K562 (cell line): Measurements from ENCODE around the gene ANKZF1. TPM values are rescaled to one million over a fixed set of nuclear protein-coding genes. Genes with fewer than 3 reads are reported as not detected.

Experiments
- CBFA2T3 ChIP-seq: fragments of 450-650 bp; IDR thresholded peaks from 2 replicates; pipeline ENCODE4 v1.6.1; 2017
- HDAC8 ChIP-seq: fragments of 450-650 bp; IDR thresholded peaks from 2 replicates; pipeline ENCODE4 v1.6.1; 2016; ENCODE audit warnings: mild to moderate bottlenecking, missing genetic modification characterization, moderate library complexity, missing compliant biosample characterization
- HNRNPLL ChIP-seq: fragments of 200-400 bp; formaldehyde crosslinking; IDR thresholded peaks from 2 replicates; pipeline ENCODE4 v1.6.1; 2017; ENCODE audit warnings: low read length, low read depth, mild to moderate bottlenecking; ENCODE audit not compliant: poor library complexity, severe bottlenecking
- HOXB6 ChIP-seq: fragments of 250-450 bp; sonication (Bioruptor Pico); IDR thresholded peaks from 2 replicates; pipeline ENCODE4 v1.5.1; 2022; ENCODE audit warnings: mild to moderate bottlenecking, borderline replicate concordance
- MTF1 ChIP-seq: fragments of 250-450 bp; sonication (Bioruptor Pico); IDR thresholded peaks from 2 replicates; pipeline ENCODE4 v1.9.0; 2021; ENCODE audit warnings: moderate library complexity, mild to moderate bottlenecking, inconsistent platforms, borderline replicate concordance
- NEUROD1 ChIP-seq: fragments of 150-350 bp; IDR thresholded peaks from 2 replicates; pipeline ENCODE4 v1.6.1; 2014; ENCODE audit warnings: borderline replicate concordance, low read length, low read depth; ENCODE audit not compliant: partially characterized antibody
- NR2C2 ChIP-seq, 2 experiments: fragments of 200-800 bp in 1 of 2; sonication (Bioruptor generic) in 1 of 2; sonication (generic) in 1 of 2; formaldehyde crosslinking in 1 of 2; IDR thresholded peaks; 2 replicates each; pipeline versions ENCODE4 v1.6.1 to v1.8.0; 2016 to 2022; ENCODE audit warnings: mild to moderate bottlenecking in 1 of 2, missing compliant biosample characterization in 1 of 2, missing genetic modification characterization in 1 of 2, missing genetic modification reagents in 1 of 2
- RBBP5 ChIP-seq: fragments of 200-600 bp; sonication (generic); IDR thresholded peaks from 2 replicates; pipeline ENCODE4 v1.6.1; 2012; ENCODE audit warnings: borderline replicate concordance, mild to moderate bottlenecking, low read length, control low read depth, inconsistent platforms; ENCODE audit not compliant: insufficient read depth, poor library complexity, severe bottlenecking
- SMAD2 ChIP-seq: fragments of 150-350 bp; IDR thresholded peaks from 2 replicates; pipeline ENCODE4 v1.6.1; 2014; ENCODE audit warnings: low read depth, mild to moderate bottlenecking, low read length
- SMARCE1 ChIP-seq: fragments of 450-650 bp; IDR thresholded peaks from 2 replicates; pipeline ENCODE4 v1.7.1; 2016; ENCODE audit warnings: mild to moderate bottlenecking
- SUPT5H ChIP-seq: fragments of 450-650 bp; IDR thresholded peaks from 2 replicates; pipeline ENCODE4 v1.6.1; 2016
- VEZF1 ChIP-seq: fragments of 200-800 bp; sonication (Bioruptor generic); IDR thresholded peaks from 2 replicates; pipeline ENCODE4 v1.6.1; 2017; ENCODE audit warnings: missing genetic modification characterization, missing compliant biosample characterization
- ZBED1 ChIP-seq: IDR thresholded peaks from 2 replicates; pipeline ENCODE4 v1.6.1; 2014
- ZNF175 ChIP-seq: fragments of 200-800 bp; sonication (Bioruptor generic); IDR thresholded peaks from 2 replicates; pipeline ENCODE4 v1.6.1; 2016; ENCODE audit warnings: low read depth, mild to moderate bottlenecking, missing genetic modification characterization, missing compliant biosample characterization
- ZNF24 ChIP-seq: fragments of 450-650 bp; IDR thresholded peaks from 2 replicates; pipeline ENCODE4 v1.6.1; 2016
- ZNF253 ChIP-seq: fragments of 250-450 bp; sonication (Bioruptor Pico); conservative IDR thresholded peaks from 2 replicates; pipeline ENCODE4 v1.6.1; 2021; ENCODE audit warnings: mild to moderate bottlenecking
- ZNF347 ChIP-seq: fragments of 450-650 bp; formaldehyde crosslinking; IDR thresholded peaks from 2 replicates; pipeline ENCODE4 v1.4.0; 2020; ENCODE audit warnings: low read depth, mild to moderate bottlenecking, moderate library complexity
- ZNF395 ChIP-seq: fragments of 200-800 bp; sonication (Bioruptor generic); IDR thresholded peaks from 2 replicates; pipeline ENCODE4 v1.6.1; 2017; ENCODE audit warnings: missing genetic modification characterization, missing compliant biosample characterization
- ZNF398 ChIP-seq: fragments of 250-450 bp; sonication (Bioruptor Pico); IDR thresholded peaks from 2 replicates; pipeline ENCODE4 v1.8.0; 2021; ENCODE audit warnings: moderate library complexity, mild to moderate bottlenecking, inconsistent platforms
- polyA plus RNA-seq, 8 experiments: library from polyadenylated mRNA; depleted of rRNA in 4 of 8; stranded (reverse) in 5 of 8; unstranded in 3 of 8; fragments of >200 nt; fragmentation: Nextera tagmentation in 2 of 8; fragmentation: Illumina TruSeq in 1 of 8; extraction: Ambion mirVana in 2 of 8; extraction: Trizol in 1 of 8; gene quantifications; 2 replicates each; pipeline versions ENCODE4 v1.2.1 to v1.2.3, GENCODE V29; 2011 to 2014; ENCODE audit warnings: inconsistent platforms in 1 of 8, missing spikeins in 1 of 8
- total RNA-seq, 7 experiments: library from RNA; depleted of rRNA in 6 of 7; stranded (reverse); fragments of >200 nt in 6 of 7; fragmentation: Illumina TruSeq in 2 of 7; extraction: Trizol in 2 of 7; gene quantifications; 2 replicates each; pipeline versions ENCODE4 v1.2.1 to v1.2.3, GENCODE V29; 2011 to 2021; ENCODE audit warnings: low replicate concordance in 1 of 7
- TF ChIP-seq, protein P1 (sequence below), 2 experiments: IDR thresholded peaks; 2 replicates each; pipeline ENCODE4 v1.6.1; 2012; ENCODE audit warnings: improper control_type of control experiment in 2 of 2, low read depth in 2 of 2, low read length in 2 of 2, borderline replicate concordance in 1 of 2

ANKZF1 gene
- total and polyA plus RNA-seq, 9 of the 15 experiments (the other 6 are each of a cell fraction or from before 2014, with no cell fraction given) = 3.1 to 60.6 (median 31.0) TPM

GRCh38 chr2:219229305-219230058 is at the start of gene ANKZF1, which contains the start of gene ATG9A (continued):
- TF ChIP-seq ZNF398 (CRISPR knock-in tag) (no peak), HDAC8 (tag) (0 out of 2 replicates have a peak, but pooled peaks have one; percentile 66), NR2C2 (CRISPR knock-in tag; IDR thresholded peaks at IDR 0.05) (no peak), NR2C2 (tag; IDR thresholded peaks at IDR 0.05) (no peak), ZNF347 (CRISPR knock-in tag) (no peak), ZNF253 (no peak), MTF1 (no peak), SMARCE1 (no peak), ZNF395 (CRISPR knock-in tag) (peak; percentile 93), SUPT5H (peak; percentile 82), ZNF175 (CRISPR knock-in tag) (peak; percentile 58), HNRNPLL (peak; percentile 62), RBBP5 (peak; percentile 59), NEUROD1 (peak; percentile 91), CBFA2T3 (no peak), VEZF1 (peak; percentile 38), HOXB6 (no peak), ZBED1 (no peak), SMAD2 (no peak), ZNF24 (no peak)
- TF ChIP-seq, protein P1, sequence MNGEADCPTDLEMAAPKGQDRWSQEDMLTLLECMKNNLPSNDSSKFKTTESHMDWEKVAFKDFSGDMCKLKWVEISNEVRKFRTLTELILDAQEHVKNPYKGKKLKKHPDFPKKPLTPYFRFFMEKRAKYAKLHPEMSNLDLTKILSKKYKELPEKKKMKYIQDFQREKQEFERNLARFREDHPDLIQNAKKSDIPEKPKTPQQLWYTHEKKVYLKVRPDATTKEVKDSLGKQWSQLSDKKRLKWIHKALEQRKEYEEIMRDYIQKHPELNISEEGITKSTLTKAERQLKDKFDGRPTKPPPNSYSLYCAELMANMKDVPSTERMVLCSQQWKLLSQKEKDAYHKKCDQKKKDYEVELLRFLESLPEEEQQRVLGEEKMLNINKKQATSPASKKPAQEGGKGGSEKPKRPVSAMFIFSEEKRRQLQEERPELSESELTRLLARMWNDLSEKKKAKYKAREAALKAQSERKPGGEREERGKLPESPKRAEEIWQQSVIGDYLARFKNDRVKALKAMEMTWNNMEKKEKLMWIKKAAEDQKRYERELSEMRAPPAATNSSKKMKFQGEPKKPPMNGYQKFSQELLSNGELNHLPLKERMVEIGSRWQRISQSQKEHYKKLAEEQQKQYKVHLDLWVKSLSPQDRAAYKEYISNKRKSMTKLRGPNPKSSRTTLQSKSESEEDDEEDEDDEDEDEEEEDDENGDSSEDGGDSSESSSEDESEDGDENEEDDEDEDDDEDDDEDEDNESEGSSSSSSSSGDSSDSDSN (IDR thresholded peaks at IDR 0.05; ENCODE audit: borderline replicate concordance in 1 of 2, low read depth in 2 of 2, low read length in 2 of 2) = peak; percentile 29 to 80; a peak in 1 of 4 replicates
